Measurements from ENCODE around the gene FMR1. TPM values are rescaled to one million over a fixed set of nuclear protein-coding genes. Genes with fewer than 3 reads are reported as not detected.

Gene FMR1
- total and polyA plus RNA-seq, 7 donors = 18.6 to 35.2 (median 29.4) TPM

DNA sequence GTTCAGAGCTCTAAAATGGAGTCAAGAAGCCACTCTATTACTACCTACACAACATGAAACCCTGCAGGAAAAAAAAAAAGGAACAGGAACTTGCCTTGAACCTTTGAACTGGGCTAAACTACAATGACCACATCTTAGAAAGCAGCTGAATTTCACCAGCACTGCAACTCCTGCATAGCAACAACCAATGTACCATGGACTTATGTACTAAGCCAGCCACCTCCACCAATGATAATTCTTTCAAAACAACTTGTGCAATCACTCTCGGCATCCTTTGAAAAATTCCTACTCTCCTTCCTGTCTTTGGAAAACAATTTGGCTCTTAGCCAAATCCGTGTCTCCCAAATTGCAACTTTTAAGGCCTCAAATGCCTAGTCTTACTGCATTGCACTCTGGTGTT, 26.8 kb upstream of the FMR1 start:
- TF ChIP-seq EP300 (IDR thresholded peaks at IDR 0.05) (no peak), POLR2A (IDR thresholded peaks at IDR 0.05) (no peak), POLR2AphosphoS5 (IDR thresholded peaks at IDR 0.05) (no peak), CTCF (IDR thresholded peaks at IDR 0.05) (no peak)
- no peaks in the 10 kb centered on the region for H3K27me3 ChIP-seq
- H3K4me1 ChIP-seq = no peaks in the 10 kb centered on the region
- H3K9me3 ChIP-seq = no peaks in the 10 kb centered on the region
- no peak for DNase-seq
- intact Hi-C loops (cut with DNase I) = no loop called here
- no peak overlapping the region for H3K27ac ChIP-seq
- H3K36me3 ChIP-seq = no peaks in the 10 kb centered on the region
- WGBS, 2 donors = 19 to 47% methylated on average over 2 of the region's 2 CpGs
- H3K4me3 ChIP-seq = no peak overlapping the region

GRCh38 chrX:147890756-147891155, 21.0 kb upstream of the FMR1 start:
- Histone ChIP-seq H3K27ac (no peak overlapping the region), H3K27me3 (no peaks in the 10 kb centered on the region), H3K4me1 (no peaks in the 10 kb centered on the region), H3K9me3 (no peaks in the 10 kb centered on the region), H3K4me3 (no peak overlapping the region), H3K36me3 (no peaks in the 10 kb centered on the region)
- DNase-seq = no peak
- WGBS, 2 donors = 56 to 72% methylated on average over 1 of the region's 1 CpG
- TF ChIP-seq POLR2A (IDR thresholded peaks at IDR 0.05) = no peak
- no peak for TF ChIP-seq CTCF (IDR thresholded peaks at IDR 0.05)
- TF ChIP-seq POLR2AphosphoS5 (IDR thresholded peaks at IDR 0.05) = no peak
- TF ChIP-seq EP300 (IDR thresholded peaks at IDR 0.05) = no peak
- intact Hi-C loops (cut with DNase I) = no loop called here

DNA sequence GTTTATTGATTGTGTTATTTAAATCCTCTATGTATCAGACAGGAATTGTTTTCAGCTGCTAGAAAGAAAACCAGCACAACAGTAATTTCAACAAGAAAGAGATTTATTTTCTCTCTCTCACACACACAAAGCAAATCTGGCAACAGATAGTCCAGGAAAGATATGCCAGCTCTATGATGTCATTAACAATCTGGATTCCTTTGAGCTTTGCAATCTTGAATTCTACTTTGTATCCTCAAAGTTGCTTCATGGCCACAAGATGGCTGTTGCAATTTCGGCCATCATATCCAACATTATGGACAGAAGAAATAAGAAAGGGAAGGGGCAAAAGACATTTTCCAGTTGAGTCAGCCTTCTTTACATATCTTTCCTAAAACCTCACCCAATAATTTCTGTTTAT, 19.8 kb upstream of the FMR1 start:
- H3K4me1 ChIP-seq = no peaks in the 10 kb centered on the region
- TF ChIP-seq POLR2AphosphoS5 (IDR thresholded peaks at IDR 0.05) (no peak), EP300 (IDR thresholded peaks at IDR 0.05) (no peak), POLR2A (IDR thresholded peaks at IDR 0.05) (no peak), CTCF (IDR thresholded peaks at IDR 0.05) (no peak)
- H3K9me3 ChIP-seq = no peaks in the 10 kb centered on the region
- intact Hi-C loops (cut with DNase I) = no loop called here
- no peak for DNase-seq
- WGBS, 2 donors = 81 to 92% methylated on average over 1 of the region's 1 CpG
- no peaks in the 10 kb centered on the region for H3K27me3 ChIP-seq
- no peaks in the 10 kb centered on the region for H3K36me3 ChIP-seq
- H3K27ac ChIP-seq = no peak overlapping the region
- H3K4me3 ChIP-seq = no peak overlapping the region

GRCh38 chrX:147893741-147894140, 18.0 kb upstream of the FMR1 start:
- intact Hi-C loops (cut with DNase I) = no loop called here
- no peaks in the 10 kb centered on the region for H3K9me3 ChIP-seq
- H3K27ac ChIP-seq = no peak overlapping the region
- H3K4me3 ChIP-seq = no peak overlapping the region
- no peak for DNase-seq
- H3K4me1 ChIP-seq = no peaks in the 10 kb centered on the region
- no peaks in the 10 kb centered on the region for H3K36me3 ChIP-seq
- TF ChIP-seq POLR2AphosphoS5 (IDR thresholded peaks at IDR 0.05) (no peak), POLR2A (IDR thresholded peaks at IDR 0.05) (no peak), CTCF (IDR thresholded peaks at IDR 0.05) (no peak), EP300 (IDR thresholded peaks at IDR 0.05) (no peak)
- no peaks in the 10 kb centered on the region for H3K27me3 ChIP-seq

DNA sequence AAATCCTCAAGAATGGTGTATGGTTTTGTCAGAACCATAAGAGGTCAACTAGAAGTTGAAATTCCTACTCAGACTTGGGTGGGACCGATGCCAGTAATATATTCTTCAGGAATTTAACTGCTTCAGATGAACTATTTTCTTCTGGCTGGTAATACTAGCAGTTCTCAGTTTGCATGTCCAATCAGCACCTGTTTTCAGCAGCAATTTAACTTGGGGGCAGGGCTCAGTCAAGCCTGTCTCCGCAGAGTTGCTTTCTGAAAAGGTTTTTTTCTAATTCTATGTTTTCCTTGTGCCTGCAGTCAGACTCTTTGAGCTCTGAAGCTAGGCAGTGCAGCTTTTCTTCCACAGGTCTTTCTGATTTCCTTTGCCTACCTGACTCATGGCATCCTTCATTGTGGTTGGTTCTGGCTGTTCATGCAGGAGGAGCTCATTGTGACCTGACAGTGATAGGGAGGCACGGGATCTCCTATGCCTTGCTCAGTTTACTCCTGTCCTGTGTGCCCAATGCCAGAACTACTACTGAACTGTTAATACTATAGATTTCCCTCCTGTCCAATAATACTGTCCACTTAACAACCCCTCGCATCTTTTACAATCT, 17.3 kb upstream of the FMR1 start:
- Histone ChIP-seq H3K27ac (no peak overlapping the region), H3K4me1 (no peaks in the 10 kb centered on the region), H3K36me3 (no peaks in the 10 kb centered on the region), H3K27me3 (no peaks in the 10 kb centered on the region), H3K4me3 (no peak overlapping the region), H3K9me3 (no peaks in the 10 kb centered on the region)
- no peak for TF ChIP-seq POLR2AphosphoS5 (IDR thresholded peaks at IDR 0.05)
- TF ChIP-seq POLR2A (IDR thresholded peaks at IDR 0.05) = no peak
- TF ChIP-seq CTCF (IDR thresholded peaks at IDR 0.05) = no peak
- intact Hi-C loops (cut with DNase I) = no loop called here
- 27 to 50% methylated on average over 4 of the region's 4 CpGs for WGBS, 2 donors
- no peak for DNase-seq

Measured in sigmoid colon (tissue), 7 donors.